GM21526 (cell line): ENCODE measurements around the gene EXOC3L4.
"Not testable (repeated sequence)": the region's sequence is repeated elsewhere in the genome, so short reads cannot be mapped to it uniquely, and the experiment has no call there.

Experiments
- ATAC-seq: cut with Tn5 transposase; IDR thresholded peaks from one replicate; pipeline ENCODE4 v1.9.1; 2021; ENCODE audit warnings: moderate library complexity; ENCODE audit not compliant: unreplicated experiment, low FRiP score

Gene EXOC3L4

GRCh38 chr14:103118018-103118662 lies 23.6 kb downstream of the EXOC3L4 start:
- no peak for ATAC-seq

- ATAC-seq = no peak
Measured at GRCh38 chr14:103118663-103119404, 24.3 kb downstream of the EXOC3L4 start.

DNA sequence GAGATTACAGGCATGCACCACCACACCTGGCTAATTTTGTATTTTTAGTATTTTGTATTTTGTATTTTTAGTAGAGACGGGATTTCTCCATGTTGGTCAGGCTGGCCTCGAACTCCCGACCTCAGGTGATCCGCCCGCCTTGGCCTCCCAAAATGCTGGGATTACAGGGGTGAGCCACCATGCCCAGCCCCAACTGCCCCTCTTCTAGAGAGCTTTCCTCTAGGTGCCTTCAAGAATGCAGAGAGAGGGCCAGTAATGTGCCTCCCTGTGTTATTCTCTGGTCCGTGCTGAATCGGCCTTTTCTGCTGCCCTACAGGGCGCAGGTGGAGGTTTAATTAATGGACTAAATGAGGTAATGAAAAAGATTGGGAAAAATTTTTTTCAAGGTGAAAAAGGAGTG lies 25.0 kb downstream of the EXOC3L4 start:
- not testable (repeated sequence) for ATAC-seq

DNA sequence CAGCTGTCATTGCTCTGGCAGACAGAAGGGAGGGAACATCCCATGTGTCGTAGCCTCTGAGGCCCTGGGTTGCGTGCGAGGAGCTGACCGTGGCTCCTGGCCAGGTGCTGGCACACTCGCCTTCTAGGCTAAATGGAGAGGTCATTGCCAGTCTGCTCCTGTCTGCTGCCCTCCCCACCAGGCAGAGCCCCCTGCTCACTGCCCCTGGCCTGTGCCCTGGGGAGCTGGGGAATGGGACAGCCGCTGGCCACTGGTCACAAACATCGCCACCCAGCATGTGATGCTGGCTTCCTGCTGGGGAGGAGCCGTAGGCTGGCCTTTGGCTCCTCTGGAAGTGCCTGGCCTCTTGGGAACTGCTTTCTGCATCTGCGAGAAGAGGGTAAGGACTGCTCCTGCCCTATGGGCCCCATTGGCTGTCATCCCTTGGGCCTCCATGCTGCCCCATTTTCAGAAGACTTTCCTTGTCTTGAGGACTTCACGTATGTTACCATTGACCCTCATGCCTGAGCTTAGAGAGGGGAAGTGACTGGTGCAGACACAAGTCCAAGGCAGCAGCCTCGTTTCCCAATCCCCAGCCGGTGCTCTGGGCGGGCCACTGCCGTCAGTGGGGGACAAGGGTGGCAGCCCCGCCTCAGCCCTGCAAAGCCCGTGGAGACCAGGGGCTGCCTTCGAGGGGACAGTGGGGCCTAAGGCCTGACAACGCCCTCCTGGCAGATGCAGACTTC lies 26.8 kb downstream of the EXOC3L4 start:
- no peak for ATAC-seq

DNA sequence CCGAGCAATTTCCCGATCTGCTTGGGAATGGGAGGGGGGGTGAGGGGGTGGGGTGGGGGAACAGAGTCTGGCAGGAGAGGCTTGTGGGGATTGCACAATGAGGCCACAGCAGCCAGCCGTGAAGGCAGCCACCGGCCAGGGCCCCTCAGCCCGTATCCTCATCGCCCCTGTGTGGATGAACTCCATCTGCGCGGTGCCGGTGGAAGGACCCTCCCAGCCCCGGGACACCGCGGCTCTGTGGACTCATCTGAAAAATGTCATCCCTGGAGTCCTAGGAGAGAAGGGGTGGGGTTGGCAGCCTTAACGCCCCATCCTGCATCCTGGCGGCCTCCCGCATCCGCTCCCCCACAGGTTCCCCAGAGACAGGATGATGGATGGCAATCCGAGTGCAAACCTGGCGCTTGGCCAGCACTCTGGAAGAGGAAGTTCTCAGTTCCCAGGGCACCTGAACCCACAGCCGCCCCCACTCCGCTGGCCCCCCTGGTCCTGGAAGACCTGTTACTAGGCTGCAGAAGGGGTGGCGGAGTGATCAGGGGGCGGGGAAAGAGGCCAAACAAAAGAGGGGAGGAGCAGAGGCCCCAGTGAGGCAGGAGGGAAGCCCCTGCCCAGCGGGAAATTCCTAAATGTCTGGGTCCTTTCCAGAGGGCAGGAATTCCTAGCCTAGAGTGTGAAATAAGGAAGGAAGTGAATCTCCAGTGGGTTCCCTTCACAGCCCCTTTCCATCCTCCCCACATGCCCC lies 27.5 kb downstream of the EXOC3L4 start:
- no peak for ATAC-seq

- no peak for ATAC-seq
Measured at GRCh38 chr14:103122585-103122946, 28.0 kb downstream of the EXOC3L4 start.

- no peak for ATAC-seq
Measured at GRCh38 chr14:103122947-103123633, 28.6 kb downstream of the EXOC3L4 start, which contains the start of gene TNFAIP2. Gene TNFAIP2 (plus strand): TSS chr14:103123461. CDS start chr14:103126458, 2,997 bp downstream.

- no peak for ATAC-seq
Measured at GRCh38 chr14:103123634-103124500, 29.3 kb downstream of the EXOC3L4 start.

GRCh38 chr14:103124501-103125001 lies 30.0 kb downstream of the EXOC3L4 start:
- no peak for ATAC-seq

- ATAC-seq = no peak
Measured at GRCh38 chr14:103125098-103126070, 30.9 kb downstream of the EXOC3L4 start.

DNA sequence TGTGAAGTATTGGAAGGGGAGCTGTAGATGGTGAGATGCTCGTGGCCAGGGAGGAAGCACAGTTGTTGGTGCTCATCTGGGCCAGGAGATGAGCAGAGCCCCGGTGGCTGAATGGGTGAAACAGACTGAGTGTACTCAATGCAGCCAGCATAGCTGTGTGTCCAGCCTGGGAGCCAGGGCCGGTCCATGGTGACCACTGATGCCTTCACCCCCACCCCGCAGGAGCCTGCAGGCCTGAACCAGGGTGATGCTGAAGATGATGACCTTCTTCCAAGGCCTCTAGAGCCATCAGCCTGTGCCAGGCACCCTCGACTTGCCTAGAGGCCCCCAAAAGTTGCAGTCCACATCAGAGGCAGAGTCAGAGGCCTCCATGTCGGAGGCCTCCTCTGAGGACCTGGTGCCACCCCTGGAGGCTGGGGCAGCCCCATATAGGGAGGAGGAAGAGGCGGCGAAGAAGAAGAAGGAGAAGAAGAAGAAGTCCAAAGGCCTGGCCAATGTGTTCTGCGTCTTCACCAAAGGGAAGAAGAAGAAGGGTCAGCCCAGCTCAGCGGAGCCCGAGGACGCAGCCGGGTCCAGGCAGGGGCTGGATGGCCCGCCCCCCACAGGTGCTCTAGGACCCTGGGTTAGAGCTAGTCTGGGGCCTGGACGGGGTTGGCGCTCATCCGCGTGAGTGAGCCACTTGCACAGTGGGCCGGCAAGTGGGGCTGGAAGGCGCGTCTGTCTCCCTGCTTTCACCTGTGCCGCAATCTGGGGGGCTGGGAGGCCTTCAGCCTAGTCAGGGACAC lies 31.8 kb downstream of the EXOC3L4 start:
- ATAC-seq = no peak

DNA sequence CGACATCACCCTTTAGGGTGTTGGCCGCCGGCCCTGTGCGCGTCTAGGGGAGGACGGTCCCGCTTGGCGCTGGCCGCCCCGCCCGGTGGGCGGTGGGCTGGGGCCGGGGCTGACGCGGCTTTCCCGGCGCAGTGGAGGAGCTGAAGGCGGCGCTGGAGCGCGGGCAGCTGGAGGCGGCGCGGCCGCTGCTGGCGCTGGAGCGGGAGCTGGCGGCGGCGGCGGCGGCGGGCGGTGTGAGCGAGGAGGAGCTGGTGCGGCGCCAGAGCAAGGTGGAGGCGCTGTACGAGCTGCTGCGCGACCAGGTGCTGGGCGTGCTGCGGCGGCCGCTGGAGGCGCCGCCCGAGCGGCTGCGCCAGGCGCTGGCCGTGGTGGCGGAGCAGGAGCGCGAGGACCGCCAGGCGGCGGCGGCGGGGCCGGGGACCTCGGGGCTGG lies 32.4 kb downstream of the EXOC3L4 start:
- ATAC-seq = no peak

- ATAC-seq = no peak
Measured at GRCh38 chr14:103127356-103127755, 32.8 kb downstream of the EXOC3L4 start.

GRCh38 chr14:103127861-103128598 lies 33.5 kb downstream of the EXOC3L4 start:
- ATAC-seq = no peak

DNA sequence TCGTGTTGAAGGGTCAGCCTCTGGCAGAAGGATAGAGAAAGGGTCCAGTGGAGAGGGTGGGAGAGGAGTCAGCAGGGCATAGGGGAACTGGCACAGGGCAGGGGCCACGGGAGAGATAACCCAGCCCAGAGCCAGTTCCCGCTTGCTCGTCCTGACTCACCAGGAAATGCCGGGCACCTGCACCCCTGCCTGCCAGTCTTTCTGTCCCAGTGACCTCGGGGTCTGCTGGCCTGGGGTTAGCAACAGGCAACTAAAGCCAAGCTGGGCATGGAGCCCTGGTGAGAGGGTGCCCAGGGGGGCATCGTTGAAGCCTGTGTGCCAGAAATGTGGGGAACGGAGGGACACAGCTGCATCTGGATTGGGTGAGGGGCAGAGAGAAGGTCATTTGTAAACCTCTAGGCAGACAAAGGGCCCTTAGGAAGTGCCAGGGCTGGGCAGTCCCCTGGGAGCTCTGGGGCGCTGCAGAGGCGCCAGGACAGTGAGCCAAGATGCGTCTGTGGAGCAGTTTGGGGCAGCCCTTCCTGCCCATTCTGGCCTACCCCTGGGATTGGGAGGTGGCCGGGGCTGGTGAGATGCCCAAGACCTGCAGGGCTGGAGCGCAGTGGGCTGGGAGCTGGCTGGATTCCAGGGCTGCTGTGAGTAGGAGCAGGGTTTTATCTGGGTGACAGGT lies 34.2 kb downstream of the EXOC3L4 start:
- ATAC-seq = no peak
